ENCODE results near the gene CCDC102A.
"Not testable (repeated sequence)": the region's sequence is repeated elsewhere in the genome, so short reads cannot be mapped to it uniquely, and the experiment has no call there.

The CCDC102A gene

GRCh38 chr16:57564571-57565270 lies 28.4 kb upstream of the CCDC102A start:
- DNase-seq: no peak

DNA sequence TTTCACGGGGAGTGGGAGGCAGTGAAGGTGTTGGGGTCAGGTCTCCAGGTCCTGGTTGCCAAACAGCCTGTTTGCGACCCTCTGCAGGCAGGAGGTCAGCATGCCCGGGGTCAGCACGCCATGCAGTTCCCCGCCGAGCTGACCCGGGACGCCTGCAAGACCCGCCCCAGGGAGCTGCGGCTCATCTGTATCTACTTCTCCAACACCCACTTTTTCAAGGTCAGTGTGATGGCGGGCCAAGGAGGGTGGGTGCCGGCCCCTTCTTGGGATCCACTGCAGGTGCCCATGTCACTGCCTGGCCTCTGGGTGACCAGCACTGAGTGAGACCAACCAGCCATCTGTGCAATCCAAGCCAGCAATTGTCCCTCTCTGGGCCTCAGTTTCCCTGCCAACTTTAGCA lies 27.4 kb upstream of the CCDC102A start:
- no peak for DNase-seq

GRCh38 chr16:57563487-57563750 lies 27.0 kb upstream of the CCDC102A start:
- no peak for DNase-seq

- DNase-seq: no peak
These were observed 26.5 kb upstream of the CCDC102A start for GRCh38 chr16:57562669-57563486.

GRCh38 chr16:57562066-57562465 lies 25.7 kb upstream of the CCDC102A start:
- DNase-seq: no peak

DNA sequence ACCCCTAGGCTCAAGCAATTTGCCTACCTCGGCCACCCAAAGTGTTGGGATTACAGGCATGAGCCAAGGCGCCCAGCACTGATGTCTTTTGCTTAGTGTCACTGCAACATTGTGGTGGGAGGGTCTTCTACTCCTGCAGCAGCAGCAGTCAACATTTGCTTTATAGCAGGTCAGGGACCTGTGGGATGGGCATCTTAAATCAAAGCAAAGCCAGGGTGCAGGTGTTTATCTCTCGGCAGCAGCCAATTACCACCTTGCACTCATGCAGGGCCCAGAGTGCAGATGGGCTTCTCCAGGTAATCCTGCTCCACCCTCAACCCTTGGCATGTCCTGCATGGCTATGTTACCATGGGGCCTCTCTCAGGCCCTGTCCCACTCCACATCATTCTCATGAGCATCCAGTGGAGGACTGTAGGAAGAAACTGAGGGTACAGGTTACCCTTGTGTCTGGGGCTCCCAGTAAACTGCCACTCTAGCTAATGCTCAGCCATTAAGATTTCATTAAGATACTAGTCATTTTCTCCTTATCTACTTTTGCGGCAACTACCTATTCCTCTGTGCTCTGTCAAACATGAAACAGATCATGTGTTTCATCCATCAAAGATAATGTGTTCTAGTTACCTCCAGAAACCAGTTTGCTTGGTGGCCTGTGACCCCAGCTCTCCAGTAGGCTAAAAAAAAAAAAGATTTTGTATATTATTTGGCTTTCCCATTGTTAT lies 22.9 kb upstream of the CCDC102A start:
- DNase-seq: no peak

DNA sequence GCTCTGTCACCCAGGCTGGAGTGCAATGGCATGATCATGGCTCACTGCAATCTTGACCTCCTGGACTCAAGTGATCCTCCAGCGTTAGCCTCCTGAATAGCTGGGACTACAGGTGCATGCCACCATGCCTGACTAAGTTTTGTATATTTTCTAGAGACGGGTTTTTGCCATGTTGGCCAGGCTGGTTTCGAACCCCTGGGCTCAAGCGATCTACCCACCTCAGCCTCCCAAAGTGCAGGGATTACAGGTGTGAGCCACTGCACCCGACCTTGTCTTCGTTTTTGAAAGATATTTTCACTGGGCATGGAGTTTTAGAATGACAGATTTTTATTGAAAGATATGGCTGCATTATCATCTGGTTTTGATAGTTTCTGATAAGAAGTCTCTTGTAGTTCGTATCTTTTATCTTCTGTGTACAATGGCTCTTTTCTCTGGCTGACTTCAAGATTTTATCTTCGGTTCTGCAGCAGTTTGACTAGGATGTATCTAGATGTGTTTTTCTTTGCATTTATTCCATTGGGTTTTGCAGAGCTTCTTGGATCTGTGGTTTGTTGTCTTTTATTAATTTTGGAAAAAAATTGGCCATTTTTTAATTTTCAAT lies 20.7 kb upstream of the CCDC102A start:
- peak; percentile 5 for DNase-seq

- DNase-seq: peak; percentile 19
These were observed 19.5 kb upstream of the CCDC102A start for GRCh38 chr16:57555831-57556230.

GRCh38 chr16:57551057-57551456 lies 14.7 kb upstream of the CCDC102A start:
- DNase-seq: peak; percentile 16

GRCh38 chr16:57549730-57550129 lies 13.4 kb upstream of the CCDC102A start:
- DNase-seq: no peak

GRCh38 chr16:57548408-57548807 lies 12.0 kb upstream of the CCDC102A start:
- DNase-seq: peak; percentile 14

DNA sequence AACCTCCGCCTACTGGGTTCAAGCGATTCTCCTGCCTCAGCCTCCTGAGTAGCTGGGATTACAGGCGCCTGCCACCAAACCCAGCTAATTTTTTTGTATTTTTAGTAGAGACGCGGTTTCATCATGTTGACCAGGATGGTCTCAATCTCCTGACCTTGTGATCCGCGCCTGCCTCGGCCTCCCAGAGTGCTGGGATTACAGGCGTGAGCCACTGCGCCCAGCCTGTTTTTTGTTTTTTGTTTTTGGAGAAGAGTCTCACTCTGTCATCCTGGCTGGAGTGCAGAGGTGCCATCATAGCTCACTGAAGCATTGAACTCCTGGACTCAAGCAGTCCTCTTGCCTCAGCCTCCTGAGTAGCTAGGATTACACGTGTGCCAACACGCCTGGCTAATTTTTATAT lies 11.2 kb upstream of the CCDC102A start:
- DNase-seq: not testable (repeated sequence)

DNA sequence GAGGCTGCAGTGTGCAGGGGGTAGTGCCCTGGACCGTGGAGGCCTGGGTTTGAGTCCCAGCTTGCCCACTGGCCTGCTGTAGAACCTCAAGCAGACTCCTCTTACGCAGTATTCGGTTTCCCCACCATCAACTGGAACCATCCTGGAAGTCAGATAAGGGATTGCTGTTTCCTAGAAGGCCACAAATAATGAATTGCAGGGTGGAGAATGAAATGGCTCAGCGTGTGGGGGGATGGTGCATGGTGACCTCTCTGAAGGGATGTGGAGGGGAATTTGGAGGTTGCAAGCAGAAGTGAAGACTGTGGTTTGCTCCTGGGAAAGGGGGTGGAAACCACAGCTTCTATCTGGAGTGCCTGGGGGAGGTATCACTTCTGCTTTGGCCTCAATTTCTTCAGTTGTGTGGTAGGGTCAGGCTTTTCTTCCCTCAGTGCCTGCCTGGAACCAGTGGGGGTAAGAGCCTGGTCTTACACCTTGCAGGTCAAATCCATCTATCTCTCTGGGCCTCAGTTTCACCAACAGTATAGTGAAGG lies 7.8 kb upstream of the CCDC102A start:
- peak; percentile 54 for DNase-seq

GRCh38 chr16:57541754-57542435 lies 5.5 kb upstream of the CCDC102A start:
- peak; percentile 19 for DNase-seq

DNA sequence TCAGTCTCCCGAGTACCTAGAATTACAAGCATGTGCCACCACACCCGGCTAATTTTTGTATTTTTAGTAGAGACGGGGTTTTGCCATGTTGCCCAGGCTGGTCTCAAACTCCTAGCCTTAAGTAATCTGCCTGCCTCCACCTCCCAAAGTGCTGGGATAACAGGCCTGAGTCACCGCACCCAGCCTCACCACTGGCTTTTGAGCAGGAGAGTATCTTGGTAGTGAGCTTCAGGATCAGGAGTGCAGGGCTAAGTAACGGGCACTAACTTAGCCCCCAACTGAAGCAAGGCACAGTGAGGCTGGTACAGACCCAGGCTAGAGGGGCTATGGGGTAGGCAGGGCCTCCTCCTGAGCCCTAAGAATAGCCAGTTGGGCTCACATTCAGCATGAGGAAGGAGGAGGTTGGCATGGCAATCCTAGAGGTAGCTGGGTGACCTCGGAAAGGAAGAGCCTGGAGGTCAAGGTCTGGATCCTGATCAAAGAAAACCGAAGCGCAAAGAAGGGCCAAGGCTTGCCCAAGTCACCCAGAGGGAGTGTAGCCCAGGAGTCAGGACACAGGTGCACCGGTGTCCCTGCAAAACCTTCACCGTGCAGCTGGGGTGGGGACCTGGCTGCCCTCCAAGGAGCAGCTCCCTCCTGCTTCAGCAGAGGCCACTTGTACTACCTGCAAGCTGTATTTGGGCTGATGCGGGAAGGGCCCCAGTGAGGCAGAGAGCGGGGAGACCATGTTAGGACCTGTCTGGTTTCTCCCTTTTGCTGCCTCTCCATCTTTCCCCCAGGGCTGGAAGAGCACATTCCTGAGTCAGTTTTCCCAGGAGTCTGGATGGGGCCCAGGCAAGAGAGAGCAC lies 4.8 kb upstream of the CCDC102A start:
- DNase-seq: peak; percentile 23

GRCh38 chr16:57540387-57540786 lies 4.0 kb upstream of the CCDC102A start:
- DNase-seq: peak; percentile 20

DNA sequence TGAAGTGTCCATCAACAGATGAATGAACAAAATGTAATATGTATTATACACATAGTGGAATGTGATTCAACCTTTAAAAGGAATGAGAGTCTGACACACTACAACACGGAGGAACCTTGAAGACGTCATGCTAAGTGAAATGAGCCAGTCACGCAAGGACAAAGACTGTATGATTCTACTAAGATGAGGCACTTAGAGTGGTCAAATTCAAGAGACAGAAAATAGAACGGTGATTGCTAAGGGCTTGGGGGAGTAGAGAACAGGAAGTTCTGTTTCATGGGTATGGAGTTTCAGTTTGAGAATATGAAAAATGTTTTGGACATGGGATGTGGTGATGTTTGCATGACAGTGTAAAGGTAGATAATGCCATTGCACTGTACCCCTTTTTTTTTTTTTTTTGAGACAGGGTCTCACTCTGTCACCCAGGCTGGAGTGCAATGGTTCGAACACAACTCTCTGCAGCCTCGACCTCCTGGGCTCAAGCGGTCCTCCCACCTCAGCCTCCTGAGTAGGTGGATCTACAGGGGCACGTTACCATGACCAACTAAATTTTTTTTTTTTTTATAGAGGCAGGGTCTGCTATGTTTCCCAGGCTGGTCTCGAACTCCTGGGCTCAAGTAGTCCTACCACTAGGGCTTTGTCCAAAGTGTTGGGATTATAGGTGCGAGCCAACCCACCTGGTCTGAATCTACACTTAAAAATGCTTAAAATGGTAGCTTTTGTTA lies 2.9 kb upstream of the CCDC102A start:
- peak; percentile 25 for DNase-seq

DNA sequence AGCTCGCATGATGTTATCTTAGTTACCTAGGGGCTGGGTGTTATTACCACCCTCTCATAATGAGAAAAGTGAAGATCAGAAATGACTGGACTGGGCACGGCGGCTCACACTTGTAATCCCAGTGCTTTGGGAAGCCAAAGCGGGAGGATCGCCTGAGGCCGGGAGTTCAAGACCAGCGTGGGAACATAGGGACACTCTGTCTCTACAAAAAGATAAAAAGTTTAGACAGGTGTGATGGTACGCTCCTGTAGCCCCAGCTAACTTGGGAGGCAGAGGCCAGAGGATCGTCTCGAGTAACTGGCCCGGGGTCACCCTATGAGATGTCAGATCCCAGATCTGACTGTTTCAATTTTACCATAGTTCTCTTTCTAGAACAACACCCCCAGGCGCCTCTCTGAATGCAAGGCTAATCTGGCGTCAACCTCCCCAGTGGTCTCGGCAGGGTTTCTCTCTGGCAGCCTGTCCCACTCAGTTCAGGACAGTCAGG lies 1.9 kb upstream of the CCDC102A start:
- peak; percentile 67 for DNase-seq

GRCh38 chr16:57537581-57538234 lies 1.3 kb upstream of the CCDC102A start:
- DNase-seq: peak; percentile 45

- DNase-seq: no peak
These were observed 779 bp upstream of the CCDC102A start for GRCh38 chr16:57537194-57537505.

All from stimulated activated CD8-positive, alpha-beta memory T cell treated with anti-CD3 and anti-CD28 coated beads, Interleukin-4, amount 100 ng/mL, for 48 hours (primary cell).